ENCODE measurements around the gene ODF2L.

GRCh38 chr1:86429835-86430234 is 33.7 kb upstream of the ODF2L start:
- TF ChIP-seq FOSL1 (tag; conservative IDR thresholded peaks at IDR 0.05), result peak; percentile 84
- TF ChIP-seq KDM5B (IDR thresholded peaks at IDR 0.05; ENCODE audit: insufficient replicate concordance, low read depth, low read length), result no peak
- TF ChIP-seq XRCC5 (IDR thresholded peaks at IDR 0.05; ENCODE audit: low read depth, low read length), result no peak
- TF ChIP-seq KLF10 (CRISPR knock-in tag; IDR thresholded peaks at IDR 0.05), result no peak
- no peak for TF ChIP-seq TCF7 (IDR thresholded peaks at IDR 0.05; ENCODE audit: borderline replicate concordance)
- no peak; the same call in 1 of the 2 replicates for TF ChIP-seq EP300 (IDR thresholded peaks at IDR 0.05; ENCODE audit: low read length)
- TF ChIP-seq JUNB (CRISPR knock-in tag; conservative IDR thresholded peaks at IDR 0.05), result no peak
- no peak for TF ChIP-seq FUS (optimal IDR thresholded peaks at IDR 0.05; ENCODE audit: low read depth, low read length)
- TF ChIP-seq ZNF239 (CRISPR knock-in tag; IDR thresholded peaks at IDR 0.05), result no peak
- TF ChIP-seq REST (IDR thresholded peaks at IDR 0.05; ENCODE audit: borderline replicate concordance), result no peak
- TF ChIP-seq REST (CRISPR knock-in tag; IDR thresholded peaks at IDR 0.05; ENCODE audit: low read depth), result no peak
- TF ChIP-seq CTCF (IDR thresholded peaks at IDR 0.05 in 2 of 3, conservative IDR thresholded peaks at IDR 0.05 in 1 of 3; ENCODE audit: insufficient read depth in 2 of 3, low read depth in 1 of 3, low read length in 3 of 3), result no peak
